WTC11 (cell line): Measurements from ENCODE around the gene PA2G4. TPM values are rescaled to one million over a fixed set of nuclear protein-coding genes. Genes with fewer than 3 reads are reported as not detected.

Experiments used
- ATAC-seq: fragments of 200-7000 bp; cut with Tn5 transposase; 2 replicates; pipeline ENCODE4 v1.10.0; 2021; ENCODE audit warnings: mild to moderate bottlenecking, moderate library complexity
- CTCF ChIA-PET: fragments of 300-600 bp; sonication (Branson Sonifier 250); formaldehyde crosslinking; loops from one replicate; lab custom pipeline; 2021; ENCODE audit warnings: antibody characterized with exemption; lab: Charles Lee
- POLR2A ChIA-PET: fragments of 350-600 bp; sonication (Branson Sonifier 250); formaldehyde crosslinking; loops from one replicate; lab custom pipeline; 2021; ENCODE audit warnings: antibody characterized with exemption; lab: Charles Lee
- DNase-seq: peaks from one replicate; pipeline ENCODE4 v3.0.0; 2021; ENCODE audit warnings: low spot score
- H3K27ac Mint-ChIP-seq: 2 replicates; pipeline ENCODE4 v1.8.0; 2021; ENCODE audit warnings: mixed read lengths
- H3K27me3 Mint-ChIP-seq: 2 replicates; pipeline ENCODE4 v1.8.0; 2021; ENCODE audit warnings: low read depth, mild to moderate bottlenecking, moderate library complexity, mixed read lengths
- H3K36me3 Mint-ChIP-seq: 2 replicates; pipeline ENCODE4 v1.8.0; 2021; ENCODE audit warnings: mixed read lengths
- H3K4me1 Mint-ChIP-seq: 2 replicates; pipeline ENCODE4 v1.8.0; 2022; ENCODE audit warnings: mixed read lengths
- H3K4me3 Mint-ChIP-seq: 2 replicates; pipeline ENCODE4 v1.8.0; 2021; ENCODE audit warnings: mild to moderate bottlenecking, moderate library complexity, mixed read lengths
- H3K9me3 Mint-ChIP-seq: 2 replicates; pipeline ENCODE4 v1.8.0; 2021; ENCODE audit warnings: mixed read lengths
- EMX1 ChIP-seq: fragments of 250-450 bp; sonication (Bioruptor Pico); IDR thresholded peaks from 2 replicates; pipeline ENCODE4 v1.8.0; 2021; ENCODE audit warnings: mild to moderate bottlenecking
- FOXK1 ChIP-seq: sonication (generic); formaldehyde crosslinking; IDR thresholded peaks from 2 replicates; pipeline ENCODE4 v1.8.0; 2022; ENCODE audit warnings: mild to moderate bottlenecking, moderate library complexity, missing genetic modification reagents
- FOXP1 ChIP-seq: sonication (generic); formaldehyde crosslinking; IDR thresholded peaks from 2 replicates; pipeline ENCODE4 v1.8.0; 2022; ENCODE audit warnings: missing genetic modification reagents, mild to moderate bottlenecking, moderate library complexity, borderline replicate concordance
- GABPB1 ChIP-seq: sonication (generic); formaldehyde crosslinking; IDR thresholded peaks from 2 replicates; pipeline ENCODE4 v1.8.1; 2023; ENCODE audit warnings: mild to moderate bottlenecking, missing genetic modification reagents
- GTF2I ChIP-seq: fragments of 250-450 bp; sonication (Bioruptor Pico); conservative IDR thresholded peaks from 2 replicates; pipeline ENCODE4 v1.4.0; 2021; ENCODE audit warnings: mild to moderate bottlenecking
- KAT7 ChIP-seq: sonication (generic); formaldehyde crosslinking; IDR thresholded peaks from 2 replicates; pipeline ENCODE4 v1.8.1; 2023; ENCODE audit warnings: missing genetic modification reagents, mild to moderate bottlenecking, borderline replicate concordance
- MYBL2 ChIP-seq: sonication (generic); formaldehyde crosslinking; IDR thresholded peaks from 2 replicates; pipeline ENCODE4 v1.8.1; 2023; ENCODE audit warnings: mild to moderate bottlenecking, moderate library complexity, missing genetic modification reagents
- NFE2L1 ChIP-seq: sonication (generic); formaldehyde crosslinking; IDR thresholded peaks from 2 replicates; pipeline ENCODE4 v1.8.1; 2023; ENCODE audit warnings: missing genetic modification reagents
- NR1H2 ChIP-seq: sonication (generic); formaldehyde crosslinking; IDR thresholded peaks from 2 replicates; pipeline ENCODE4 v1.9.0; 2021; ENCODE audit warnings: mild to moderate bottlenecking, moderate library complexity, missing genetic modification reagents
- PRRX2 ChIP-seq: fragments of 250-450 bp; sonication (Bioruptor Pico); IDR thresholded peaks from 2 replicates; pipeline ENCODE4 v1.8.0; 2021; ENCODE audit warnings: mild to moderate bottlenecking
- SP1 ChIP-seq: sonication (generic); formaldehyde crosslinking; conservative IDR thresholded peaks from 2 replicates; pipeline ENCODE4 v1.8.1; 2022; ENCODE audit warnings: missing genetic modification reagents
- TEAD1 ChIP-seq: sonication (generic); formaldehyde crosslinking; IDR thresholded peaks from 2 replicates; pipeline ENCODE4 v1.8.0; 2022; ENCODE audit warnings: mild to moderate bottlenecking, missing genetic modification reagents
- TP53 ChIP-seq: sonication (generic); formaldehyde crosslinking; IDR thresholded peaks from 2 replicates; pipeline ENCODE4 v1.8.1; 2023; ENCODE audit warnings: mild to moderate bottlenecking, missing genetic modification reagents
- ZNF121 ChIP-seq: sonication (generic); formaldehyde crosslinking; IDR thresholded peaks from 2 replicates; pipeline ENCODE4 v1.8.0; 2023; ENCODE audit warnings: missing genetic modification reagents
- ZNF138 ChIP-seq: sonication (generic); formaldehyde crosslinking; conservative IDR thresholded peaks from 2 replicates; pipeline ENCODE4 v1.8.1; 2022; ENCODE audit warnings: mild to moderate bottlenecking, moderate library complexity, missing genetic modification reagents
- ZNF317 ChIP-seq: sonication (generic); formaldehyde crosslinking; IDR thresholded peaks from 2 replicates; pipeline ENCODE4 v1.8.1; 2023; ENCODE audit warnings: low read depth, mild to moderate bottlenecking, moderate library complexity, missing genetic modification reagents, borderline replicate concordance
- ZNF396 ChIP-seq: fragments of 250-450 bp; sonication (Bioruptor Pico); IDR thresholded peaks from 2 replicates; pipeline ENCODE4 v1.8.0; 2021; ENCODE audit warnings: mild to moderate bottlenecking, moderate library complexity, borderline replicate concordance
- ZNF416 ChIP-seq: fragments of 250-450 bp; sonication (Bioruptor Pico); IDR thresholded peaks from 2 replicates; pipeline ENCODE4 v1.9.0; 2021; ENCODE audit warnings: mild to moderate bottlenecking, inconsistent platforms
- total RNA-seq: library from RNA; stranded (reverse); gene quantifications from 3 replicates; pipeline ENCODE4 v1.2.3, GENCODE V29; 2021
- TF ChIP-seq, protein P1 (sequence below): sonication (generic); formaldehyde crosslinking; IDR thresholded peaks from 2 replicates; pipeline ENCODE4 v1.8.1; 2022; ENCODE audit warnings: mild to moderate bottlenecking, moderate library complexity, missing genetic modification reagents
- TF ChIP-seq, protein P2 (sequence below): sonication (generic); formaldehyde crosslinking; IDR thresholded peaks from 2 replicates; pipeline ENCODE4 v1.8.1; 2022; ENCODE audit warnings: mild to moderate bottlenecking, missing genetic modification reagents, moderate library complexity, borderline replicate concordance
- TF ChIP-seq, protein P3 (sequence below): sonication (generic); formaldehyde crosslinking; IDR thresholded peaks from 2 replicates; pipeline ENCODE4 v1.8.1; 2022; ENCODE audit warnings: low read depth, missing genetic modification reagents, borderline replicate concordance
- TF ChIP-seq, protein P4 (sequence below): fragments of 250-450 bp; sonication (Bioruptor Pico); IDR thresholded peaks from 2 replicates; pipeline ENCODE4 v2.1.2; 2022; ENCODE audit warnings: mild to moderate bottlenecking, moderate library complexity
- TF ChIP-seq, protein P5 (sequence below): fragments of 250-450 bp; sonication (Bioruptor Pico); IDR thresholded peaks from 2 replicates; pipeline ENCODE4 v1.9.0; 2021; ENCODE audit warnings: mild to moderate bottlenecking

PA2G4 gene
- total RNA-seq, 1 experiment from 2014 or later, result 249 TPM

DNA sequence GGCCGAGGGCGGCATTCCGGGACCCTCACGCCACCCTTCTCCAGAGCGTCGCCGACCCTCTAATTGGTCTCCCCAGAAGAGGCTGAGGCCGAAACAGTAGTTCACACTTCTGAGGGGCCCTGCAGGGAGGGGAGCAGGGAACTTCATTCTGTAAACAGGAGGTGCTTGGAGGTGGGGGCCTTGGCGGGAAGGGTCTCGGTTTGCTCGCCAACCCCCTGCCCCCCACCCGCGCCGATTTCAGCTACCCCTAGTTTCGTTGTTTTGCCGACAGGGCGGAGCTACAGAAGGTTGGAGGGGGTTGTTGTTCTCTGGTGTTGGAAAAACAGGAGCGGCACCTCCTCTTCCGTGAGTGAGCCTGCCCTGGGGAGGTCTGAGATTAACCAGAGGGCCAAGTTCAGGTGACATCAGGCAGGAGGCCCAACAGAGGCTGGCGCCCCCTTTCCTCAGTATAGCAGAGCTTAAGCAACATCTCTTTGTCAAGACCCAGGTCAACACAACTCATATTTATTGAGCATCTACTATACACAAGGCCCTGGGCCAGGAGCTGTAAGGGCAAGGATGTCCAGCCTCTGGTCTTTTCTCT lies 23.7 kb upstream of the PA2G4 start (continued):
- TF ChIP-seq GABPB1, result peak; percentile 84
- no peak for TF ChIP-seq GTF2I (CRISPR knock-in tag)
- TF ChIP-seq, protein P1, sequence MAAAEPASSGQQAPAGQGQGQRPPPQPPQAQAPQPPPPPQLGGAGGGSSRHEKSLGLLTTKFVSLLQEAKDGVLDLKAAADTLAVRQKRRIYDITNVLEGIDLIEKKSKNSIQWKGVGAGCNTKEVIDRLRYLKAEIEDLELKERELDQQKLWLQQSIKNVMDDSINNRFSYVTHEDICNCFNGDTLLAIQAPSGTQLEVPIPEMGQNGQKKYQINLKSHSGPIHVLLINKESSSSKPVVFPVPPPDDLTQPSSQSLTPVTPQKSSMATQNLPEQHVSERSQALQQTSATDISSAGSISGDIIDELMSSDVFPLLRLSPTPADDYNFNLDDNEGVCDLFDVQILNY, result peak; percentile 41; the same call in 1 of the 2 replicates
- TF ChIP-seq ZNF317 (CRISPR knock-in tag), result no peak
- peak; percentile 50; the same call in 1 of the 2 replicates for TF ChIP-seq FOXK1 (CRISPR knock-in tag)
- no peak for TF ChIP-seq ZNF416 (CRISPR knock-in tag)

DNA sequence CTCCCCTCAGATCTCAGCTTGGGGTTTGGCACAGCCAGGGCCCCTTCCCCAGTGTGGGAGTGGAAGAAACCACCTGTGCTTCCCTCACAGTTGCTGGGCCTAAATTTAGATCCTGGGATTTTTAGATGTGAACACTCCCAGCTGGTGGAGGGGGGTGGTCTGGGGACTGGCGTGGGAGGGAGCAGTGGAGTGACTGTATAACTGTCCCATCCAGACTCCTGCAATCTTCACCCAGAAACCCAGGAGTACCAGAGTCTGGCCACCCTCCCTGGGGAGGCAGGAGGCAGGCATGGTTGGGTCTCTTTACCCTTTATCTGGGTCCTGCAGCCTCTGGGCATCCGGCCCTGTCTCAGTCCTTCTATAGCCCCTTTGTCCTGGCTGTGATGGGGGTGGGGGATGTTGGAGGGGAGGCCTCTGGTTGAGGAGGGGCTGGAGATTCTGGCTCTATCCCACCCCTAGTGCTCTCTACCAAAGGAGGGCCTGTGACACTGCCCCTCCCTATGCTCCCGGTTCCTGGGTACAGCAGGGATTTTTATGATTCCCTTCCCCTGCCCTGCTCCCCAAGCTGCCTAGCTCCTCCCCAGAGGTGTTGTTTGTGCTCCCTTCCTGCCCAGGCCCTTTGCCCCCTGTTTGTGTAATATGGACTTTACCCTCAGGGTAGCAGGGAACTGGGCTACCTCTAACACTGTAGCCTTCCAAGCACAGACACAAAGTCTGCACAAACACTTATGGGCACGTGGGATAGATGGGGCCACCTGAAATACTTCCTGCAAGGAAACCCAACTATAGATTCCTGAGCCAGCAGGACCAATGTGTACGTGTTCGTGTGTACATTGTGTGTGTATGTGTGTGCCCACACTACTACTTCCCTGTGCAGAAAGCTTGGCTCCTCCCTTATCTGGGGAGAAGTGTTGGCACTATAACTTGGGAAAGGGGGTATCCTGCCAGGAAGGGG lies 22.7 kb upstream of the PA2G4 start:
- CTCF ChIA-PET, result interaction anchor here (0.8 to 2.6 kb wide), 7 partner anchors 11 to 108 kb away, joined by 3 to 16 read pairs (median 4); partner anchors contain the start of genes ESYT1, PA2G4, RAB5B and SMARCC2
- Mint-ChIP-seq H3K9me3 (no peaks in the 10 kb centered on the region), H3K27me3 (no peaks in the 10 kb centered on the region), H3K36me3 (peaks cover 24% of the 10 kb centered on the region)
- TF ChIP-seq NFE2L1 (CRISPR knock-in tag), result no peak
- no peak for TF ChIP-seq EMX1 (CRISPR knock-in tag)
- TF ChIP-seq, protein P2, sequence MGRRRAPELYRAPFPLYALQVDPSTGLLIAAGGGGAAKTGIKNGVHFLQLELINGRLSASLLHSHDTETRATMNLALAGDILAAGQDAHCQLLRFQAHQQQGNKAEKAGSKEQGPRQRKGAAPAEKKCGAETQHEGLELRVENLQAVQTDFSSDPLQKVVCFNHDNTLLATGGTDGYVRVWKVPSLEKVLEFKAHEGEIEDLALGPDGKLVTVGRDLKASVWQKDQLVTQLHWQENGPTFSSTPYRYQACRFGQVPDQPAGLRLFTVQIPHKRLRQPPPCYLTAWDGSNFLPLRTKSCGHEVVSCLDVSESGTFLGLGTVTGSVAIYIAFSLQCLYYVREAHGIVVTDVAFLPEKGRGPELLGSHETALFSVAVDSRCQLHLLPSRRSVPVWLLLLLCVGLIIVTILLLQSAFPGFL (CRISPR knock-in tag), result no peak; the same call in 1 of the 2 replicates
- TF ChIP-seq, protein P3, sequence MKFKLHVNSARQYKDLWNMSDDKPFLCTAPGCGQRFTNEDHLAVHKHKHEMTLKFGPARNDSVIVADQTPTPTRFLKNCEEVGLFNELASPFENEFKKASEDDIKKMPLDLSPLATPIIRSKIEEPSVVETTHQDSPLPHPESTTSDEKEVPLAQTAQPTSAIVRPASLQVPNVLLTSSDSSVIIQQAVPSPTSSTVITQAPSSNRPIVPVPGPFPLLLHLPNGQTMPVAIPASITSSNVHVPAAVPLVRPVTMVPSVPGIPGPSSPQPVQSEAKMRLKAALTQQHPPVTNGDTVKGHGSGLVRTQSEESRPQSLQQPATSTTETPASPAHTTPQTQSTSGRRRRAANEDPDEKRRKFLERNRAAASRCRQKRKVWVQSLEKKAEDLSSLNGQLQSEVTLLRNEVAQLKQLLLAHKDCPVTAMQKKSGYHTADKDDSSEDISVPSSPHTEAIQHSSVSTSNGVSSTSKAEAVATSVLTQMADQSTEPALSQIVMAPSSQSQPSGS, result no peak
- peak; percentile 89 for TF ChIP-seq GABPB1
- TF ChIP-seq KAT7, result no peak
- no peak for TF ChIP-seq ZNF396 (CRISPR knock-in tag)
- TF ChIP-seq, all 79 proteins: peak for 1
- POLR2A ChIA-PET, result interaction anchor here (0.8 to 2.9 kb wide), 7 partner anchors 23 to 78 kb away, joined by 3 to 34 read pairs (median 3); partner anchors contain the start of genes ESYT1 and PA2G4
- no peak for ATAC-seq
- H3K27ac Mint-ChIP-seq, result peak overlapping the region; percentile 96
- peak overlapping the region; percentile 89 for H3K4me3 Mint-ChIP-seq
- peaks cover 23% of the 10 kb centered on the region for H3K4me1 Mint-ChIP-seq
- DNase-seq, result peak; percentile 14

DNA sequence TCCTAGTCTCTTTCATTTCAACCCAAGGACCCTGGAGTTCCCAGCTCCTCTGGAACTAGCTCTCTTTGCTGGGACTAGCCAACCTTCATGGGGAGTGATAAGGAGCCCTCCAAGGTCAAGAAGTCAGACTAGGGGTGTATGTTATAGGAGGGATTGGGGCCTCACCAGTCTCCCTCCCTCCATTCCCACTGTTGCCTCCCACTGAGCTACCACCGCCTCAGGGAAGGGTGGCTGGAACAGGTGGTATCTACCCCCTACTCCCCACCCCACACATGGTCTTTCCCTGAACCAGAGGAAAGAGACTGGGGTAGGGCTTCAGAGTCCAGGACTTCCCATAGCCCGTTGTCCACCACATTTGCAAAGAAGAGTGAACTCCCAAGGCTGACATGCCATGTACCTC lies 22.0 kb upstream of the PA2G4 start:
- no peaks in the 10 kb centered on the region for H3K27me3 Mint-ChIP-seq
- no peaks in the 10 kb centered on the region for H3K9me3 Mint-ChIP-seq
- H3K4me3 Mint-ChIP-seq, result no peak overlapping the region
- H3K4me1 Mint-ChIP-seq, result peaks cover 23% of the 10 kb centered on the region
- CTCF ChIA-PET, result interaction anchor here (1.4 kb wide), 1 partner anchor 36 kb away, joined by 4 read pairs; no protein-coding TSS in a partner anchor
- POLR2A ChIA-PET, result no interaction called here
- H3K27ac Mint-ChIP-seq, result no peak overlapping the region
- H3K36me3 Mint-ChIP-seq, result peaks cover 26% of the 10 kb centered on the region
- DNase-seq, result no peak
- no peak for ATAC-seq
- TF ChIP-seq SP1 (CRISPR knock-in tag) (no peak), ZNF138 (CRISPR knock-in tag) (no peak), FOXK1 (CRISPR knock-in tag) (no peak), MYBL2 (CRISPR knock-in tag) (no peak)

DNA sequence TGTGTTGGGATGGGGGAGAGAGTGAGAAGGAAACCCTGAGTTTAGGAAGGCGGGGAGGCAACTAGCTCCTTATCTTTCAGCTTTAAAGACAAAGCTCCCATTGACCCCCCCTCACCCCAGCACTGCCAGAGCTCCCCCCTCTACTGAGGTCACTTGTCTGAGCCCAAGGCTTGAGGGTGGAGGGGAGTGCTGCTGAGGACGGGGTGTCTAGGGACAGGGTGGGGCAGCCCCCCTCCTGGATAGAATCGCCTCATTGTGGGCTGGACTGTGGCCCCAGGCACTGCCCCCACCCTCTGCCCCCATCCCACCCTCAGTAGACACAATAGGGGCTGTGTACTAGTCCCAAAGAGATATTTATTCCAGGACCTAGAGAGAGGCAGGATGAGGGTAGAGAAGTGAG lies 21.4 kb upstream of the PA2G4 start:
- Mint-ChIP-seq H3K4me1 (peaks cover 23% of the 10 kb centered on the region), H3K36me3 (peaks cover 31% of the 10 kb centered on the region), H3K27me3 (no peaks in the 10 kb centered on the region), H3K4me3 (no peak overlapping the region), H3K27ac (no peak overlapping the region), H3K9me3 (no peaks in the 10 kb centered on the region)
- DNase-seq, result no peak
- CTCF ChIA-PET, result no interaction called here
- no peak for ATAC-seq
- POLR2A ChIA-PET, result no interaction called here
- TF ChIP-seq TEAD1 (no peak), KAT7 (no peak), ZNF121 (CRISPR knock-in tag) (no peak), NR1H2 (CRISPR knock-in tag) (no peak), MYBL2 (CRISPR knock-in tag) (no peak), FOXK1 (CRISPR knock-in tag) (no peak), FOXP1 (CRISPR knock-in tag) (no peak), TP53 (CRISPR knock-in tag) (no peak), NFE2L1 (CRISPR knock-in tag) (no peak), ZNF317 (CRISPR knock-in tag) (no peak), PRRX2 (no peak)
- TF ChIP-seq, protein P4, sequence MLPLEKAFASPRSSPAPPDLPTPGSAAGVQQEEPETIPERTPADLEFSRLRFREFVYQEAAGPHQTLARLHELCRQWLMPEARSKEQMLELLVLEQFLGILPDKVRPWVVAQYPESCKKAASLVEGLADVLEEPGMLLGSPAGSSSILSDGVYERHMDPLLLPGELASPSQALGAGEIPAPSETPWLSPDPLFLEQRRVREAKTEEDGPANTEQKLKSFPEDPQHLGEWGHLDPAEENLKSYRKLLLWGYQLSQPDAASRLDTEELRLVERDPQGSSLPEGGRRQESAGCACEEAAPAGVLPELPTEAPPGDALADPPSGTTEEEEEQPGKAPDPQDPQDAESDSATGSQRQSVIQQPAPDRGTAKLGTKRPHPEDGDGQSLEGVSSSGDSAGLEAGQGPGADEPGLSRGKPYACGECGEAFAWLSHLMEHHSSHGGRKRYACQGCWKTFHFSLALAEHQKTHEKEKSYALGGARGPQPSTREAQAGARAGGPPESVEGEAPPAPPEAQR (CRISPR knock-in tag), result no peak
- TF ChIP-seq, protein P5, sequence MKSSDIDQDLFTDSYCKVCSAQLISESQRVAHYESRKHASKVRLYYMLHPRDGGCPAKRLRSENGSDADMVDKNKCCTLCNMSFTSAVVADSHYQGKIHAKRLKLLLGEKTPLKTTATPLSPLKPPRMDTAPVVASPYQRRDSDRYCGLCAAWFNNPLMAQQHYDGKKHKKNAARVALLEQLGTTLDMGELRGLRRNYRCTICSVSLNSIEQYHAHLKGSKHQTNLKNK (CRISPR knock-in tag), result no peak
